Activated CD4-positive, alpha-beta T cell treated with anti-CD3 and anti-CD28 coated beads for 1 hour (primary cell): ENCODE measurements around the gene DNAH2.

Source experiments
- DNase-seq: peaks from one replicate; pipeline ENCODE4 v3.0.0-alpha.2; 2020

DNAH2 gene

GRCh38 chr17:7841396-7841914 lies 123.9 kb downstream of the DNAH2 start:
- peak; percentile 95 for DNase-seq

GRCh38 chr17:7841915-7842379 lies 124.4 kb downstream of the DNAH2 start:
- peak; percentile 77 for DNase-seq

GRCh38 chr17:7842380-7843256 lies 125.1 kb downstream of the DNAH2 start:
- DNase-seq, result peak; percentile 97

GRCh38 chr17:7843257-7843535 lies 125.7 kb downstream of the DNAH2 start:
- no peak for DNase-seq

GRCh38 chr17:7843536-7844291 lies 126.2 kb downstream of the DNAH2 start:
- peak; percentile 92 for DNase-seq

GRCh38 chr17:7844292-7845154 lies 127.0 kb downstream of the DNAH2 start:
- peak; percentile 73 for DNase-seq

- DNase-seq, result no peak
Measured at GRCh38 chr17:7845359-7846062, 128.0 kb downstream of the DNAH2 start.

GRCh38 chr17:7846063-7846735 lies 128.7 kb downstream of the DNAH2 start:
- DNase-seq, result no peak

- peak; percentile 40 for DNase-seq
Measured at GRCh38 chr17:7846765-7847661, 129.5 kb downstream of the DNAH2 start.

- DNase-seq, result no peak
Measured at GRCh38 chr17:7848131-7848579, 130.6 kb downstream of the DNAH2 start.

GRCh38 chr17:7848739-7849129 lies 131.2 kb downstream of the DNAH2 start:
- no peak for DNase-seq

- no peak for DNase-seq
Measured at GRCh38 chr17:7849130-7849750, 131.7 kb downstream of the DNAH2 start.

- DNase-seq, result no peak
Measured at GRCh38 chr17:7849751-7850504, 132.4 kb downstream of the DNAH2 start.

GRCh38 chr17:7850701-7851437 lies 133.3 kb downstream of the DNAH2 start:
- peak; percentile 37 for DNase-seq

- DNase-seq, result peak; percentile 89
Measured at GRCh38 chr17:7851438-7852261, 134.1 kb downstream of the DNAH2 start.

GRCh38 chr17:7852262-7852670 lies 134.7 kb downstream of the DNAH2 start:
- no peak for DNase-seq

- peak; percentile 41 for DNase-seq
Measured at GRCh38 chr17:7852919-7853690, 135.6 kb downstream of the DNAH2 start.
